Iris pigment epithelial cell (primary cell): Measurements from ENCODE around the gene PPP1R18.
"Not testable (repeated sequence)": the region's sequence is repeated elsewhere in the genome, so short reads cannot be mapped to it uniquely, and the experiment has no call there.

Experiments used
- DNase-seq: peaks from one replicate; pipeline ENCODE4 v3.0.0-alpha.2; 2011; ENCODE audit warnings: low read depth

The PPP1R18 gene

GRCh38 chr6:30666300-30666699 lies 20.1 kb downstream of the PPP1R18 start:
- peak; percentile 65 for DNase-seq

GRCh38 chr6:30664994-30665767 lies 21.3 kb downstream of the PPP1R18 start:
- no peak for DNase-seq

- not testable (repeated sequence) for DNase-seq
These were observed 28.5 kb downstream of the PPP1R18 start for GRCh38 chr6:30657922-30658321.

GRCh38 chr6:30657454-30657853 lies 29.0 kb downstream of the PPP1R18 start:
- no peak for DNase-seq

GRCh38 chr6:30656513-30656912 lies 29.9 kb downstream of the PPP1R18 start:
- DNase-seq, result no peak

GRCh38 chr6:30655743-30656094 lies 30.7 kb downstream of the PPP1R18 start:
- DNase-seq, result no peak

GRCh38 chr6:30654798-30655742 lies 31.4 kb downstream of the PPP1R18 start:
- no peak for DNase-seq

GRCh38 chr6:30651143-30651542 lies 35.3 kb downstream of the PPP1R18 start:
- no peak for DNase-seq

- DNase-seq, result peak; percentile 46
These were observed 39.0 kb downstream of the PPP1R18 start for GRCh38 chr6:30647242-30648116.

- DNase-seq, result peak; percentile 91
These were observed 39.8 kb downstream of the PPP1R18 start, which contains the start of gene C6orf136 for GRCh38 chr6:30646450-30647241. TSS of gene C6orf136 (plus strand) at chr6:30647133. CDS start at chr6:30647232, 99 bp downstream.

GRCh38 chr6:30645989-30646388 lies 40.5 kb downstream of the PPP1R18 start:
- no peak for DNase-seq

GRCh38 chr6:30644769-30645168 lies 41.7 kb downstream of the PPP1R18 start:
- DNase-seq, result no peak

GRCh38 chr6:30643656-30644055 lies 42.8 kb downstream of the PPP1R18 start:
- DNase-seq, result no peak

GRCh38 chr6:30641048-30641447 lies 45.4 kb downstream of the PPP1R18 start:
- DNase-seq, result no peak

GRCh38 chr6:30640481-30640880 lies 46.0 kb downstream of the PPP1R18 start:
- DNase-seq, result no peak

- no peak for DNase-seq
These were observed 50.6 kb downstream of the PPP1R18 start for GRCh38 chr6:30635834-30636233.

- DNase-seq, result peak; percentile 76
These were observed 59.7 kb downstream of the PPP1R18 start, which contains the start of gene ATAT1 for GRCh38 chr6:30626484-30627366. TSS of gene ATAT1 (plus strand) at chr6:30626874.
